IMR-90 (cell line): ENCODE results near the gene NRP1. TPM values are rescaled to one million over a fixed set of nuclear protein-coding genes. Genes with fewer than 3 reads are reported as not detected.
A peak's percentile ranks its signal among the peaks of the same experiment; 100 is the strongest.

ENCODE experiments used
- ATAC-seq: fragments of 200-7000 bp; cut with Tn5 transposase; 2 replicates; pipeline ENCODE4 v1.9.1; 2020; ENCODE audit warnings: low read depth, mild to moderate bottlenecking, moderate library complexity
- Bru-seq: library from RNA; stranded (reverse); fragments of 400-500 nt; gene quantifications from one replicate; lab custom pipeline; 2021; lab: Mats Ljungman, UMichigan
- BruChase-seq, 2 experiments: library from RNA; stranded (reverse); fragments of 400-500 nt; gene quantifications; one replicate each; lab custom pipeline; 2021; lab: Mats Ljungman, UMichigan
- BruUV-seq: library from RNA; stranded (reverse); fragments of 400-500 nt; replicated peaks from 2 replicates; lab custom pipeline; 2021; lab: Mats Ljungman, UMichigan
- CTCF ChIA-PET: fragments of 300-600 bp; formaldehyde crosslinking; extraction: SDS; loops from one replicate; lab custom pipeline; 2021; ENCODE audit warnings: antibody characterized with exemption; lab: Yijun Ruan, JAX
- POLR2A ChIA-PET: fragments of 300-600 bp; sonication (Branson Sonifier 250); formaldehyde crosslinking; loops from one replicate; lab custom pipeline; 2022; ENCODE audit warnings: antibody characterized with exemption; ENCODE audit not compliant: unreplicated experiment; lab: Charles Lee
- DNase-seq: peaks from one replicate; pipeline ENCODE4 v3.0.0; 2013
- H2AFZ ChIP-seq: replicated peaks from 2 replicates; pipeline ENCODE3; 2013; ENCODE audit warnings: low read length, mild to moderate bottlenecking; ENCODE audit not compliant: poor library complexity
- H2AK5ac ChIP-seq: 2 replicates; pipeline ENCODE4 v1.6.1; 2013; ENCODE audit warnings: low read depth, low read length, inconsistent platforms
- H2AK9ac ChIP-seq: replicated peaks from 2 replicates; pipeline ENCODE3; 2013; ENCODE audit warnings: mild to moderate bottlenecking, low read depth, low read length, moderate library complexity; ENCODE audit not compliant: poor library complexity
- H2BK120ac ChIP-seq: 2 replicates; pipeline ENCODE4 v1.6.1; 2013; ENCODE audit warnings: low read depth, low read length, inconsistent platforms
- H2BK15ac ChIP-seq: 3 replicates; pipeline ENCODE4 v1.6.1; 2013; ENCODE audit warnings: low read depth, low read length, inconsistent platforms
- H2BK20ac ChIP-seq: 2 replicates; pipeline ENCODE4 v1.6.1; 2013; ENCODE audit warnings: low read depth, mild to moderate bottlenecking, inconsistent platforms, low read length, moderate library complexity
- H2BK5ac ChIP-seq: 2 replicates; pipeline ENCODE4 v1.6.1; 2013; ENCODE audit warnings: mild to moderate bottlenecking, low read depth, low read length, inconsistent platforms; ENCODE audit not compliant: poor library complexity, severe bottlenecking
- H3K14ac ChIP-seq: replicated peaks from 2 replicates; pipeline ENCODE4 v1.6.1; 2013; ENCODE audit warnings: low read depth, low read length, inconsistent platforms
- H3K18ac ChIP-seq: 2 replicates; pipeline ENCODE4 v1.6.1; 2013; ENCODE audit warnings: low read depth, low read length, control low read depth
- H3K23ac ChIP-seq: 2 replicates; pipeline ENCODE4 v1.6.1; 2013; ENCODE audit warnings: low read depth, low read length, inconsistent platforms
- H3K27ac ChIP-seq: 2 replicates; pipeline ENCODE4 v1.5.1; 2013; ENCODE audit warnings: mild to moderate bottlenecking, control low read depth, low read length; ENCODE audit not compliant: insufficient read depth
- H3K27me3 ChIP-seq: 2 replicates; pipeline ENCODE4 v1.6.1; 2013; ENCODE audit warnings: low read length; ENCODE audit not compliant: control insufficient read depth, insufficient read depth
- H3K36me3 ChIP-seq: 2 replicates; pipeline ENCODE4 v1.6.1; 2013; ENCODE audit warnings: low read length, mixed read lengths; ENCODE audit not compliant: control insufficient read depth, insufficient read depth
- H3K4ac ChIP-seq: 2 replicates; pipeline ENCODE4 v1.6.1; 2013; ENCODE audit warnings: low read depth, low read length, inconsistent platforms
- H3K4me1 ChIP-seq: 2 replicates; pipeline ENCODE4 v1.6.1; 2013; ENCODE audit warnings: low read length, mixed read lengths; ENCODE audit not compliant: control insufficient read depth, insufficient read depth
- H3K4me2 ChIP-seq: 2 replicates; pipeline ENCODE4 v1.6.1; 2013; ENCODE audit warnings: low read depth, mild to moderate bottlenecking, control low read depth, low read length, moderate library complexity
- H3K4me3 ChIP-seq: 2 replicates; pipeline ENCODE4 v1.5.1; 2013; ENCODE audit warnings: low read depth, mild to moderate bottlenecking, control low read depth, low read length, moderate library complexity; ENCODE audit not compliant: insufficient read depth
- H3K56ac ChIP-seq: 2 replicates; pipeline ENCODE4 v1.6.1; 2013; ENCODE audit warnings: low read length, inconsistent platforms; ENCODE audit not compliant: insufficient read depth; ENCODE audit errors: extremely low read depth
- H3K79me1 ChIP-seq, 2 experiments: 2 replicates each; pipeline ENCODE4 v1.6.1; 2013; ENCODE audit warnings: low read length in 2 of 2, inconsistent platforms in 1 of 2, low read depth in 1 of 2
- H3K9ac ChIP-seq: 2 replicates; pipeline ENCODE4 v1.6.1; 2013; ENCODE audit warnings: low read depth, low read length, control low read depth
- H3K9me1 ChIP-seq: 2 replicates; pipeline ENCODE4 v1.6.1; 2013; ENCODE audit warnings: low read length, inconsistent platforms; ENCODE audit not compliant: insufficient read depth
- H3K9me3 ChIP-seq: 2 replicates; pipeline ENCODE4 v1.6.1; 2013; ENCODE audit warnings: low read length; ENCODE audit not compliant: control insufficient read depth, insufficient read depth
- H4K20me1 ChIP-seq: 2 replicates; pipeline ENCODE4 v1.6.1; 2013; ENCODE audit warnings: low read length, inconsistent platforms; ENCODE audit not compliant: insufficient read depth
- H4K5ac ChIP-seq: 2 replicates; pipeline ENCODE4 v1.6.1; 2013; ENCODE audit warnings: mild to moderate bottlenecking, low read depth, low read length, control low read depth
- H4K8ac ChIP-seq, 2 experiments: 2 replicates each; pipeline ENCODE4 v1.6.1; 2013; ENCODE audit warnings: low read depth in 2 of 2, low read length in 2 of 2, control low read depth in 1 of 2, inconsistent platforms in 1 of 2
- H4K91ac ChIP-seq: 2 replicates; pipeline ENCODE4 v1.6.1; 2013; ENCODE audit warnings: low read depth, low read length, inconsistent platforms; ENCODE audit not compliant: insufficient read depth
- BHLHE40 ChIP-seq: fragments of 150-350 bp; IDR thresholded peaks from 2 replicates; pipeline ENCODE4 v1.6.1; 2016; ENCODE audit warnings: mild to moderate bottlenecking, low read depth, low read length
- ELK1 ChIP-seq: fragments of 150-350 bp; IDR thresholded peaks from 2 replicates; pipeline ENCODE4 v1.6.1; 2016; ENCODE audit warnings: low read depth, mild to moderate bottlenecking, low read length, moderate library complexity, borderline replicate concordance
- MXI1 ChIP-seq: IDR thresholded peaks from 2 replicates; pipeline ENCODE4 v1.6.1; 2012; ENCODE audit warnings: low read depth, mild to moderate bottlenecking, low read length, moderate library complexity, borderline replicate concordance
- POLR2A ChIP-seq: IDR thresholded peaks from 2 replicates; pipeline ENCODE4 v1.6.1; 2012; ENCODE audit warnings: mild to moderate bottlenecking, low read depth, low read length
- WGBS, 2 experiments: methylation state at CpG; one replicate each; pipeline versions ENCODE4 v1.1.5 to v1.1.7; 2013; ENCODE audit warnings: missing lambda C conversion rate in 2 of 2; ENCODE audit not compliant: insufficient read length in 1 of 2; ENCODE audit errors: extremely low coverage in 2 of 2; 5-methylcytosine and 5-hydroxymethylcytosine counted together
- dilution Hi-C: fragments of 300-500 bp; cut with HindIII; formaldehyde crosslinking; loops from one replicate; pipeline ENCODE4 v1.14.3; 2018; ENCODE audit warnings: low sequenced_read_pairs; ENCODE audit not compliant: unreplicated experiment
- in situ Hi-C: fragments of 300-500 bp; cut with MboI; formaldehyde crosslinking; loops from 3 replicates; pipeline ENCODE4 v1.14.3; 2019; ENCODE audit warnings: low sequenced_read_pairs, inconsistent platforms, mixed read lengths
- intact Hi-C: fragments of 100-400 bp; cut with micrococcal nuclease; formaldehyde crosslinking; loops from 2 replicates; pipeline ENCODE4 v1.10.0; 2022
- long read RNA-seq: library from polyadenylated mRNA; unstranded; transcript quantifications from one replicate; pipeline ENCODE4 v2.0.0, GENCODE V29; 2021; ENCODE audit not compliant: unreplicated experiment
- polyA plus RNA-seq, 3 experiments: library from polyadenylated mRNA; depleted of rRNA; stranded (reverse); fragments of >200 nt; gene quantifications; 2 replicates each; pipeline ENCODE4 v1.2.3, GENCODE V29; 2012; ENCODE audit warnings: low replicate concordance in 1 of 3
- total RNA-seq: library from RNA; depleted of rRNA; stranded (reverse); fragments of >200 nt; gene quantifications from 2 replicates; pipeline ENCODE4 v1.2.3, GENCODE V29; 2012; rRNA removed

Gene NRP1
- 191 and 227 TPM in 2 replicates for total RNA-seq
- polyA plus RNA-seq (2012; rRNA removed): 87.5 and 108 TPM in 2 replicates
- 35.8 and 44.6 TPM in 2 replicates for polyA plus RNA-seq (2012; cell fraction: cytosol; rRNA removed)
- 31.3 and 126 TPM in 2 replicates for polyA plus RNA-seq (2012; cell fraction: nucleus; rRNA removed; ENCODE audit: low replicate concordance)
- Bru-seq, nascent RNA: percentile 92 among the genes with signal in this experiment
- percentile 82 among the genes with signal in this experiment for BruChase-seq, experiment 1, labeled RNA remaining after a 6-hour chase
- percentile 82 among the genes with signal in this experiment for BruChase-seq, experiment 2, labeled RNA remaining after a 2-hour chase
- long read RNA-seq, full-length matches to known transcripts: 33 of 68 reads
- long read RNA-seq, partial matches to known transcripts: 17 of 68 reads
- long read RNA-seq, other reads (novel, unspliced or antisense): 18 of 68 reads

DNA sequence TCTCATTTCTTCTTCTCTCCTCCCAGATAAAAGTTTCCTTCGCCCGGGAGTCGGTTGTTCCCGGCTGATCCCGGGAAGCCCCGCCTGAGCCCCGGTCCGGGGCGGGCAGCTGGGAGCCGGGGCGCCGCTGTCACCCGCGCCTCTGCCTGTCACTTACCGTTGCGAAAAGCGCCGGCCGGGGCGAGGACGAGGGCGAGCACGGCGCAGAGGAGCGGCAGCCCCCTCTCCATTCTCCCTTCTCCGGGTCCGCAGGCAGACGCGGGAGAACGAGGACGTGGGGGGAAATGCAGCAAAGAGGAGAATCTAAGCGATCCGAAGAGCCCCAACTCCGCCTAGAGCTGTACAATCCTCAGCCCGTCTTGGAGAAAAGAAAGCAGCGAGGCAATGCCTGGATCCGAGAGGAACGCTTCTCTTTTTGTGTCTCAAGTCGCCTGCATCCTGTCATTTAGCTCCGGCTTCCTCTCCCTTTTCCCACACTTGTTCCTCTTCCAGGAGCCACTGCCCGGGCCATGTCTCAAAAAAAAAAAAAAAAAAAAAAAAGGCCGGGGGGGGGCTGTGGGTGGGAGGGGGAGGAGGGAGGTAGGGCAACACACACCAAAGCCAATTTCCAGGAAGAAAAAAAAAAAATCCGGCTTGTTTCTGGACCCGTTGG, at the start of gene NRP1:
Gene NRP1 (minus strand): TSS at position 515 of the 652 bp plus-strand sequence. CDS start 285 bp downstream, at position 230.
- H3K36me3 ChIP-seq: peaks cover 1% of the 10 kb centered on the region; the same call in 1 of the 2 replicates
- dilution Hi-C loops (no loop called here), in situ Hi-C loops (loop anchor here (5.0 to 25.0 kb wide), 3 partner anchors 578 to 1298 kb away; no protein-coding TSS in a partner anchor), intact Hi-C loops (loop anchor here (1.0 to 10.0 kb wide), 13 partner anchors 88 to 1304 kb away; no protein-coding TSS in a partner anchor)
- H2AK5ac ChIP-seq: peak within 1 kb of the TSS; percentile 59
- H3K9me1 ChIP-seq: peaks cover 3% of the 10 kb centered on the region; the same call in 1 of the 2 replicates
- BruUV-seq: TSS peak; percentile 35
- H2AK9ac ChIP-seq: peak within 1 kb of the TSS; percentile 92
- H2BK15ac ChIP-seq: peak within 1 kb of the TSS; percentile 74; the same call in 1 of the 3 replicates
- ChIA-PET POLR2A (interaction anchor here (0.6 kb wide), 1 partner anchor 311 kb away, joined by 3 read pairs; no protein-coding TSS in a partner anchor), CTCF (interaction anchor here (0.6 to 1.6 kb wide), 2 partner anchors 141 to 147 kb away, joined by 5 to 6 read pairs; no protein-coding TSS in a partner anchor)
- ATAC-seq (no peak), DNase-seq (no peak)
- 0% methylated on average over 3 of the region's 44 CpGs; no CpG with 5 or more reads in 1 of the 2 experiments for WGBS, 2 experiments
- H3K18ac ChIP-seq: peak within 1 kb of the TSS; percentile 77
- peak within 1 kb of the TSS; percentile 67 for H4K91ac ChIP-seq
- H2BK120ac ChIP-seq: peak within 1 kb of the TSS; percentile 79
- peak within 1 kb of the TSS; percentile 91 for H2AFZ ChIP-seq
- no peaks in the 10 kb centered on the region for H3K27me3 ChIP-seq
- H2BK20ac ChIP-seq: peak within 1 kb of the TSS; percentile 21; the same call in 1 of the 2 replicates
- peak within 1 kb of the TSS; percentile 85 for H3K4me3 ChIP-seq
- H2BK5ac ChIP-seq: peak within 1 kb of the TSS; percentile 86
- no peak for TF ChIP-seq BHLHE40
- peak; percentile 48; the same call in 1 of the 2 replicates for TF ChIP-seq MXI1
- TF ChIP-seq POLR2A: no peak
- no peak for TF ChIP-seq ELK1
- H4K20me1 ChIP-seq: no peaks in the 10 kb centered on the region
- peak within 1 kb of the TSS; percentile 98 for H3K4me2 ChIP-seq
- H3K27ac ChIP-seq: peak within 1 kb of the TSS; percentile 96
- H3K23ac ChIP-seq: peak within 1 kb of the TSS; percentile 100
- peak within 1 kb of the TSS; percentile 93 for H3K56ac ChIP-seq
- H3K9ac ChIP-seq: peak within 1 kb of the TSS; percentile 92
- no peaks in the 10 kb centered on the region for H3K9me3 ChIP-seq
- H3K4me1 ChIP-seq: peaks cover 7% of the 10 kb centered on the region
- H3K4ac ChIP-seq: peak within 1 kb of the TSS; percentile 84
- peak within 1 kb of the TSS; percentile 96 for H3K14ac ChIP-seq
- H3K79me1 ChIP-seq: peaks cover 0 to 23% of the 10 kb centered on the region in 2 experiments; a peak in 3 of 4 replicates
- H4K5ac ChIP-seq: peak within 1 kb of the TSS; percentile 58; the same call in 1 of the 2 replicates
- H4K8ac ChIP-seq: peak within 1 kb of the TSS; percentile 40 to 83
